ENCODE results near the gene SNCA.

DNA sequence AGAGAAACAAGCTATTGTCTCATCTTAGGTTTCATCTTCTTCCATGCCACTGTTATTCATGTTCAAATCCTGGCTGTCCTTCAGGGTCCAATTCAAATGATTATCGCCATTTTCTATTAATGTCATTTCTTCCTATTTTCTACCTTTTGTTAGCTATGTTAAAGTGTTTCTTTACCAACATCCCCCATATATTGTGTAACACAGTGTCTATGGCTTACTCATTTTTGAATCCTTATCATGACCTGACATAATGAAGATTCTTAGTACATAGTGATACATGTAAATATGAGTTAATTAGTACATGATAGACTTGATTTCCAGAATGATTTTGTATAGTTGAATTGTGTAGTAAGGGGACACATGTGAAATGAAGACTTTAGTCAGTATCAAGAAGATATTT is 152.4 kb downstream of the SNCA start:
- TF ChIP-seq, protein P1, sequence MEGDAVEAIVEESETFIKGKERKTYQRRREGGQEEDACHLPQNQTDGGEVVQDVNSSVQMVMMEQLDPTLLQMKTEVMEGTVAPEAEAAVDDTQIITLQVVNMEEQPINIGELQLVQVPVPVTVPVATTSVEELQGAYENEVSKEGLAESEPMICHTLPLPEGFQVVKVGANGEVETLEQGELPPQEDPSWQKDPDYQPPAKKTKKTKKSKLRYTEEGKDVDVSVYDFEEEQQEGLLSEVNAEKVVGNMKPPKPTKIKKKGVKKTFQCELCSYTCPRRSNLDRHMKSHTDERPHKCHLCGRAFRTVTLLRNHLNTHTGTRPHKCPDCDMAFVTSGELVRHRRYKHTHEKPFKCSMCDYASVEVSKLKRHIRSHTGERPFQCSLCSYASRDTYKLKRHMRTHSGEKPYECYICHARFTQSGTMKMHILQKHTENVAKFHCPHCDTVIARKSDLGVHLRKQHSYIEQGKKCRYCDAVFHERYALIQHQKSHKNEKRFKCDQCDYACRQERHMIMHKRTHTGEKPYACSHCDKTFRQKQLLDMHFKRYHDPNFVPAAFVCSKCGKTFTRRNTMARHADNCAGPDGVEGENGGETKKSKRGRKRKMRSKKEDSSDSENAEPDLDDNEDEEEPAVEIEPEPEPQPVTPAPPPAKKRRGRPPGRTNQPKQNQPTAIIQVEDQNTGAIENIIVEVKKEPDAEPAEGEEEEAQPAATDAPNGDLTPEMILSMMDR (conservative IDR thresholded peaks at IDR 0.05 in 1 of 2, IDR thresholded peaks at IDR 0.05 in 1 of 2; ENCODE audit: low read depth in 1 of 2, low read length in 2 of 2): no peak
- no peak for TF ChIP-seq EZH2 (IDR thresholded peaks at IDR 0.05; ENCODE audit: low read length, missing control alignments)

All from fibroblast of lung (primary cell).